Measurements from ENCODE around the gene ZSWIM8. TPM values are rescaled to one million over a fixed set of nuclear protein-coding genes. Genes with fewer than 3 reads are reported as not detected.

The ZSWIM8 gene
- total RNA-seq, 1 donor from 2014 or later: 123 TPM

GRCh38 chr10:73758704-73759511 is 26.5 kb upstream of the ZSWIM8 start:
- DNase-seq (ENCODE audit: extremely low spot score in 2 of 2): no peak
- Histone ChIP-seq H3K4me1 (no peaks in the 10 kb centered on the region), H3K27ac (no peak overlapping the region), H3K4me3 (no peak overlapping the region), H3K36me3 (peaks cover 0 to 62% of the 10 kb centered on the region in 2 donors), H3K27me3 (no peaks in the 10 kb centered on the region), H3K9me3 (no peaks in the 10 kb centered on the region)
- TF ChIP-seq POLR2AphosphoS5 (IDR thresholded peaks at IDR 0.05; ENCODE audit: insufficient read depth in 1 of 2, low read depth in 1 of 2) (no peak), CTCF (IDR thresholded peaks at IDR 0.05) (no peak), POLR2A (IDR thresholded peaks at IDR 0.05) (no peak)
- intact Hi-C loops (cut with DNase I): no loop called here

- DNase-seq (ENCODE audit: extremely low spot score in 2 of 2): no peak
- TF ChIP-seq POLR2AphosphoS5 (IDR thresholded peaks at IDR 0.05; ENCODE audit: insufficient read depth in 1 of 2, low read depth in 1 of 2): no peak
- no peak for TF ChIP-seq CTCF (IDR thresholded peaks at IDR 0.05)
- no peak for TF ChIP-seq POLR2A (IDR thresholded peaks at IDR 0.05)
- Histone ChIP-seq H3K36me3 (peaks cover 0 to 61% of the 10 kb centered on the region in 2 donors), H3K4me3 (no peak overlapping the region), H3K27me3 (no peaks in the 10 kb centered on the region), H3K4me1 (no peaks in the 10 kb centered on the region), H3K9me3 (no peaks in the 10 kb centered on the region), H3K27ac (no peak overlapping the region)
- intact Hi-C loops (cut with DNase I): no loop called here
Measured at GRCh38 chr10:73759512-73760115, 25.8 kb upstream of the ZSWIM8 start.

GRCh38 chr10:73761781-73762180 is 23.6 kb upstream of the ZSWIM8 start:
- Histone ChIP-seq H3K27ac (no peak overlapping the region), H3K27me3 (no peaks in the 10 kb centered on the region), H3K36me3 (peaks cover 0 to 78% of the 10 kb centered on the region in 2 donors), H3K4me1 (no peaks in the 10 kb centered on the region), H3K9me3 (no peaks in the 10 kb centered on the region), H3K4me3 (no peak overlapping the region)
- no peak for DNase-seq (ENCODE audit: extremely low spot score in 2 of 2)
- intact Hi-C loops (cut with DNase I): no loop called here
- no peak for TF ChIP-seq CTCF (IDR thresholded peaks at IDR 0.05)
- no peak for TF ChIP-seq POLR2AphosphoS5 (IDR thresholded peaks at IDR 0.05; ENCODE audit: insufficient read depth in 1 of 2, low read depth in 1 of 2)
- no peak for TF ChIP-seq POLR2A (IDR thresholded peaks at IDR 0.05)

GRCh38 chr10:73762915-73763314 is 22.5 kb upstream of the ZSWIM8 start:
- TF ChIP-seq POLR2A (IDR thresholded peaks at IDR 0.05) (no peak), POLR2AphosphoS5 (IDR thresholded peaks at IDR 0.05; ENCODE audit: insufficient read depth in 1 of 2, low read depth in 1 of 2) (no peak), CTCF (IDR thresholded peaks at IDR 0.05) (no peak)
- H3K4me3 ChIP-seq: no peak overlapping the region
- intact Hi-C loops (cut with DNase I): no loop called here
- no peaks in the 10 kb centered on the region for H3K27me3 ChIP-seq
- peaks cover 0 to 89% of the 10 kb centered on the region in 2 donors for H3K36me3 ChIP-seq
- no peaks in the 10 kb centered on the region for H3K9me3 ChIP-seq
- DNase-seq (ENCODE audit: extremely low spot score in 2 of 2): no peak
- H3K4me1 ChIP-seq: no peaks in the 10 kb centered on the region
- H3K27ac ChIP-seq: no peak overlapping the region

GRCh38 chr10:73763343-73763742 is 22.1 kb upstream of the ZSWIM8 start:
- Histone ChIP-seq H3K36me3 (peaks cover 0 to 94% of the 10 kb centered on the region in 2 donors), H3K4me3 (no peak overlapping the region), H3K4me1 (no peaks in the 10 kb centered on the region), H3K9me3 (no peaks in the 10 kb centered on the region), H3K27ac (no peak overlapping the region), H3K27me3 (no peaks in the 10 kb centered on the region)
- intact Hi-C loops (cut with DNase I): no loop called here
- no peak for DNase-seq (ENCODE audit: extremely low spot score in 2 of 2)
- TF ChIP-seq POLR2A (IDR thresholded peaks at IDR 0.05): no peak
- TF ChIP-seq CTCF (IDR thresholded peaks at IDR 0.05): no peak
- no peak for TF ChIP-seq POLR2AphosphoS5 (IDR thresholded peaks at IDR 0.05; ENCODE audit: insufficient read depth in 1 of 2, low read depth in 1 of 2)
